Measurements from ENCODE around the gene RPS6KB2.

RPS6KB2 gene

GRCh38 chr11:67428052-67429001, at the start of gene RPS6KB2:
RPS6KB2 (plus strand) TSS chr11:67428494; CDS start chr11:67428546, 52 bp downstream.
- DNase-seq (ENCODE audit: low read depth, low spot score): peak; percentile 94

- no peak for DNase-seq (ENCODE audit: low read depth, low spot score)
Observed at GRCh38 chr11:67378544-67378943, 49.8 kb upstream of the RPS6KB2 start.

GRCh38 chr11:67379061-67380058, 48.9 kb upstream of the RPS6KB2 start:
- no peak for DNase-seq (ENCODE audit: low read depth, low spot score)

GRCh38 chr11:67381244-67381972, 46.9 kb upstream of the RPS6KB2 start:
- no peak for DNase-seq (ENCODE audit: low read depth, low spot score)

- no peak for DNase-seq (ENCODE audit: low read depth, low spot score)
Observed at GRCh38 chr11:67382276-67383136, 45.8 kb upstream of the RPS6KB2 start.

GRCh38 chr11:67384851-67385366, 43.4 kb upstream of the RPS6KB2 start:
- no peak for DNase-seq (ENCODE audit: low read depth, low spot score)

- DNase-seq (ENCODE audit: low read depth, low spot score): no peak
Observed at GRCh38 chr11:67387069-67387468, 41.2 kb upstream of the RPS6KB2 start.

- no peak for DNase-seq (ENCODE audit: low read depth, low spot score)
Observed at GRCh38 chr11:67387518-67387917, 40.8 kb upstream of the RPS6KB2 start.

GRCh38 chr11:67389477-67389876, 38.8 kb upstream of the RPS6KB2 start:
- DNase-seq (ENCODE audit: low read depth, low spot score): no peak

- no peak for DNase-seq (ENCODE audit: low read depth, low spot score)
Observed at GRCh38 chr11:67390947-67391303, 37.4 kb upstream of the RPS6KB2 start.

GRCh38 chr11:67391304-67392182, 36.8 kb upstream of the RPS6KB2 start, which contains the start of gene RAD9A:
RAD9A (plus strand) TSS chr11:67391986; CDS start chr11:67392045, 59 bp downstream.
- no peak for DNase-seq (ENCODE audit: low read depth, low spot score)

GRCh38 chr11:67392183-67392715, 36.0 kb upstream of the RPS6KB2 start:
- no peak for DNase-seq (ENCODE audit: low read depth, low spot score)

GRCh38 chr11:67393437-67393836, 34.9 kb upstream of the RPS6KB2 start:
- no peak for DNase-seq (ENCODE audit: low read depth, low spot score)

GRCh38 chr11:67393990-67394389, 34.3 kb upstream of the RPS6KB2 start:
- DNase-seq (ENCODE audit: low read depth, low spot score): no peak

GRCh38 chr11:67395555-67396258, 32.6 kb upstream of the RPS6KB2 start:
- no peak for DNase-seq (ENCODE audit: low read depth, low spot score)

- no peak for DNase-seq (ENCODE audit: low read depth, low spot score)
Observed at GRCh38 chr11:67396259-67396581, 32.1 kb upstream of the RPS6KB2 start.

- no peak for DNase-seq (ENCODE audit: low read depth, low spot score)
Observed at GRCh38 chr11:67396587-67397389, 31.5 kb upstream of the RPS6KB2 start.

GRCh38 chr11:67397536-67397935, 30.8 kb upstream of the RPS6KB2 start:
- no peak for DNase-seq (ENCODE audit: low read depth, low spot score)

Measured in iPS DF 19.7 (cell line).